ENCODE results near the gene MED29. TPM values are rescaled to one million over a fixed set of nuclear protein-coding genes. Genes with fewer than 3 reads are reported as not detected.
A peak's percentile ranks its signal among the peaks of the same experiment; 100 is the strongest.

MED29 gene
- total RNA-seq, 1 donor from 2014 or later: 36.3 TPM

DNA sequence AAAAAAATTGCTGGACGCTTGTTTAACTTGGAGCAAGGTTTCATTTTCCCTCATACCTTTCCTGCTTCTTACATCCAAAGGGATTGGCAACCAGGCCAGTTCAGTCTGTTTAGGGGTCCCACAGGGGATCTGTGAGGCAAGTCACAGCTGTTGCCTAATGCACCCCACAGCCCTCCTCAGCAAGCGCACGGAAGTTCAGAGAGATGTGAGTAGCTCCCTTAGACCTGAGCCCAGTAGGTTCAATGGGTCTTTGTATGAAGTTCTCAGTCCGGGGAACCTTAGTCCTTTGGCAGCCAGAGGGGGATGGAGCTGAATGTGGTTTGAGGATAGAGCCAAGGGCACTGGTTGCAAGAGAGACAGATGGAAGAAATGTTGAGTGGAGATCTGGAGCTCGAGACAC is 35.9 kb upstream of the MED29 start:
- Mint-ChIP-seq H3K36me3 (ENCODE audit: insufficient read depth) (peaks cover 26% of the 10 kb centered on the region), H3K27me3 (no peaks in the 10 kb centered on the region), H3K9me3 (ENCODE audit: low read depth) (no peaks in the 10 kb centered on the region), H3K27ac (no peak overlapping the region), H3K4me1 (ENCODE audit: low read depth) (no peaks in the 10 kb centered on the region), H3K4me3 (ENCODE audit: low read depth) (no peak overlapping the region)
- TF ChIP-seq, protein P1, sequence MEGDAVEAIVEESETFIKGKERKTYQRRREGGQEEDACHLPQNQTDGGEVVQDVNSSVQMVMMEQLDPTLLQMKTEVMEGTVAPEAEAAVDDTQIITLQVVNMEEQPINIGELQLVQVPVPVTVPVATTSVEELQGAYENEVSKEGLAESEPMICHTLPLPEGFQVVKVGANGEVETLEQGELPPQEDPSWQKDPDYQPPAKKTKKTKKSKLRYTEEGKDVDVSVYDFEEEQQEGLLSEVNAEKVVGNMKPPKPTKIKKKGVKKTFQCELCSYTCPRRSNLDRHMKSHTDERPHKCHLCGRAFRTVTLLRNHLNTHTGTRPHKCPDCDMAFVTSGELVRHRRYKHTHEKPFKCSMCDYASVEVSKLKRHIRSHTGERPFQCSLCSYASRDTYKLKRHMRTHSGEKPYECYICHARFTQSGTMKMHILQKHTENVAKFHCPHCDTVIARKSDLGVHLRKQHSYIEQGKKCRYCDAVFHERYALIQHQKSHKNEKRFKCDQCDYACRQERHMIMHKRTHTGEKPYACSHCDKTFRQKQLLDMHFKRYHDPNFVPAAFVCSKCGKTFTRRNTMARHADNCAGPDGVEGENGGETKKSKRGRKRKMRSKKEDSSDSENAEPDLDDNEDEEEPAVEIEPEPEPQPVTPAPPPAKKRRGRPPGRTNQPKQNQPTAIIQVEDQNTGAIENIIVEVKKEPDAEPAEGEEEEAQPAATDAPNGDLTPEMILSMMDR (IDR thresholded peaks at IDR 0.05; ENCODE audit: unreplicated experiment): no peak
- no peak for DNase-seq (ENCODE audit: low spot score, unreplicated experiment)

DNA sequence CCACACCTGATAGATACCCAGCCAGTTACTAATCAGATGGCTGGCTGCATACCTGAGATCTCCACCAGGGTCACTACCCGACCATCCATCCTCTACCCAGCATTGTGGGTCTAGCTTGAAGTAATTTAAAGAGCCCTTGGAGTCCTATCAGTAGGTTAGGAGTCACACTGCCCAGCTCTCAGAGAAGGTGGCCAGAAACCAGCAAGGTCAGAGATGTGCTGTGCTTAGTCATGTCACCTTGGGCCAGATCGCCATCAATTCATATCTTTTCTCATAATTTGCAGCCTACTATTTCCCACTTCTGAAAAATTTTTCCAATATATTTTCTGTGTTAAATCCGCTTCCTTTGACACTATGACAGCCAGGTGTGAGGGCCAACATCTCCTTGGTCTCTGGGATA is 35.1 kb upstream of the MED29 start:
- DNase-seq (ENCODE audit: low spot score, unreplicated experiment): no peak
- H3K27me3 Mint-ChIP-seq: no peaks in the 10 kb centered on the region
- TF ChIP-seq, protein P1 (IDR thresholded peaks at IDR 0.05; ENCODE audit: unreplicated experiment): no peak
- H3K4me3 Mint-ChIP-seq (ENCODE audit: low read depth): no peak overlapping the region
- H3K9me3 Mint-ChIP-seq (ENCODE audit: low read depth): no peaks in the 10 kb centered on the region
- H3K36me3 Mint-ChIP-seq (ENCODE audit: insufficient read depth): peaks cover 27% of the 10 kb centered on the region
- peak overlapping the region; percentile 52 for H3K27ac Mint-ChIP-seq
- H3K4me1 Mint-ChIP-seq (ENCODE audit: low read depth): no peaks in the 10 kb centered on the region

DNA sequence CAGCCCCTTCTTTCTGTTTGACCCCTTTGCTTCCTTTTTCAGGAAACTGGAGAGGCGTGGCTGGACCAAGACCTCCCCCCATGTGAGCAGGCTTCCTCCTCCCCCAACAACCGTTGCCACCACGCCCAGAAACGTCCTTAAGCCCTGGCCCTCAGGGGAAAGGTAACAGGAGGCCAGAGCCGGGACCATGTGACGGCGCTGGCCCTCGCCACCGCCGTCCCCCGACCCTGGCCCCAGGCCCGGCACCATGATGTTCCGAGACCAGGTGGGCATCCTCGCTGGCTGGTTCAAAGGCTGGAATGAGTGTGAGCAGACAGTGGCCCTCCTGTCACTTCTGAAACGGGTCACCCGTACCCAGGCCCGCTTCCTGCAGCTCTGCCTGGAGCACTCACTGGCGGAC is 34.5 kb upstream of the MED29 start:
- H3K9me3 Mint-ChIP-seq (ENCODE audit: low read depth): no peaks in the 10 kb centered on the region
- H3K27me3 Mint-ChIP-seq: no peaks in the 10 kb centered on the region
- H3K4me1 Mint-ChIP-seq (ENCODE audit: low read depth): no peaks in the 10 kb centered on the region
- DNase-seq (ENCODE audit: low spot score, unreplicated experiment): no peak
- TF ChIP-seq, protein P1 (IDR thresholded peaks at IDR 0.05; ENCODE audit: unreplicated experiment): no peak
- no peak overlapping the region for H3K4me3 Mint-ChIP-seq (ENCODE audit: low read depth)
- H3K36me3 Mint-ChIP-seq (ENCODE audit: insufficient read depth): peaks cover 26% of the 10 kb centered on the region
- no peak overlapping the region for H3K27ac Mint-ChIP-seq

DNA sequence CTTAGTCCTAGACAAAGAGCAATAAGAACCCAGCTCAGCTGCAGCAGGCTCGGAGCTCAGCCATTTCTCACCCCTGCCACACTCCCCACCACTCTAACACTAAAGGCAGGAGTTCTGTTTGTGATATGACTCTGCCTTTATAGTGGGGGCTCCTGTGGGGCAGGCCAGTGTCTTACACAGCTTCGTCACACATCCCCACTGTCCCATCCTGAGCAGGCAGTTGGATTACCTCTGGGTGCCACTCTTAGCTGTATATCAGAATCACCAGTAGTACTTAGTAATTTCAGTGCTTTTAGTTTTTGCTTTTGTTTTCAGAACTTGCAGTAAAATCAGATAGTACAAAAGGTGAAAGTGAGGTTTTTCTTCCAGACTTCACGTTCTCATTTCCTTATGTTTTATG is 32.2 kb upstream of the MED29 start:
- Mint-ChIP-seq H3K27me3 (no peaks in the 10 kb centered on the region), H3K36me3 (ENCODE audit: insufficient read depth) (peaks cover 25% of the 10 kb centered on the region), H3K4me1 (ENCODE audit: low read depth) (no peaks in the 10 kb centered on the region), H3K9me3 (ENCODE audit: low read depth) (no peaks in the 10 kb centered on the region), H3K27ac (no peak overlapping the region), H3K4me3 (ENCODE audit: low read depth) (no peak overlapping the region)
- DNase-seq (ENCODE audit: low spot score, unreplicated experiment): no peak
- TF ChIP-seq, protein P1 (IDR thresholded peaks at IDR 0.05; ENCODE audit: unreplicated experiment): no peak

DNA sequence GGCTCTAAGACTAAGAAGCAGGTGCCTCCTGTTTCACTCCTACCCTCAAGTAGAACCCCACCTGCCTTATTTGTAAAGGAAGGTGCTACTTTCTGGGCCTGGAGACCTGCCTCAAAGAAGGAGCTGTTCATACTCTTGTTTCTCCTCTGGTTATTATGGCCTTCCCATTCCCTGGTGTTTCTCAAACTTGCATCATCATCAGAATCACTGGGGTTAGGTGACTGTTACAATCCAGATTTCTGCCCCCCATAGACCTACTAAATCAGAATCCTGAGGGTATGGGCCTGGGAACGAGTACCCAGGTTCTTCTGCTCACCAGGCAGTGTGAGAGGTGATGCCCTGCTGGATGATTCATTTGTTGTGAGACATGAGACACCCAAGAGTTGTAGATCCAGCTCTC is 30.6 kb upstream of the MED29 start:
- no peak for DNase-seq (ENCODE audit: low spot score, unreplicated experiment)
- no peaks in the 10 kb centered on the region for H3K9me3 Mint-ChIP-seq (ENCODE audit: low read depth)
- H3K4me1 Mint-ChIP-seq (ENCODE audit: low read depth): no peaks in the 10 kb centered on the region
- TF ChIP-seq, protein P1 (IDR thresholded peaks at IDR 0.05; ENCODE audit: unreplicated experiment): no peak
- no peak overlapping the region for H3K27ac Mint-ChIP-seq
- H3K4me3 Mint-ChIP-seq (ENCODE audit: low read depth): no peak overlapping the region
- H3K36me3 Mint-ChIP-seq (ENCODE audit: insufficient read depth): peaks cover 25% of the 10 kb centered on the region
- no peaks in the 10 kb centered on the region for H3K27me3 Mint-ChIP-seq

All from progenitor cell of endocrine pancreas (in vitro differentiated cells).